GM18868 (cell line): Measurements from ENCODE around the gene C1QL3.

Source experiments
- ATAC-seq: cut with Tn5 transposase; IDR thresholded peaks from one replicate; pipeline ENCODE4 v1.9.1; 2021; ENCODE audit warnings: mild to moderate bottlenecking, moderate library complexity; ENCODE audit not compliant: unreplicated experiment

C1QL3 gene

DNA sequence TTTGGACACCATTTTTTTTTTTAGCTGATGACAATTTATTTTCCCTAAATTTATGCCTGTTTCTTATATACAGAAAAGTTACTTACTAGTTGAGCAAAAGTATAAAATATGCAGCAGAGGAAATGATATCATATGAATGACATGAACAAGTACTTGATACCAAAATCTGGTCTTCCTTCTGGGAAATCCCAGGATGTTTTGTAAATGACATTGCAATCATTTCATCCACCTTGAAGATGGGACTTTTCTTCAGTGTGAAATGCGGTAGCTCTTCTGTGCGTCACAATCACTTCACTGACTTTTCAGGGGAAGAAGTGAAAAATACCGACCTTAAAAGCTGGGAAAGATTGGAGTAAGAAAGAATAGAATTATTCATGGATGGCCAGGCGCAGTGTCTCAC, 23.8 kb downstream of the C1QL3 start:
- ATAC-seq = no peak

DNA sequence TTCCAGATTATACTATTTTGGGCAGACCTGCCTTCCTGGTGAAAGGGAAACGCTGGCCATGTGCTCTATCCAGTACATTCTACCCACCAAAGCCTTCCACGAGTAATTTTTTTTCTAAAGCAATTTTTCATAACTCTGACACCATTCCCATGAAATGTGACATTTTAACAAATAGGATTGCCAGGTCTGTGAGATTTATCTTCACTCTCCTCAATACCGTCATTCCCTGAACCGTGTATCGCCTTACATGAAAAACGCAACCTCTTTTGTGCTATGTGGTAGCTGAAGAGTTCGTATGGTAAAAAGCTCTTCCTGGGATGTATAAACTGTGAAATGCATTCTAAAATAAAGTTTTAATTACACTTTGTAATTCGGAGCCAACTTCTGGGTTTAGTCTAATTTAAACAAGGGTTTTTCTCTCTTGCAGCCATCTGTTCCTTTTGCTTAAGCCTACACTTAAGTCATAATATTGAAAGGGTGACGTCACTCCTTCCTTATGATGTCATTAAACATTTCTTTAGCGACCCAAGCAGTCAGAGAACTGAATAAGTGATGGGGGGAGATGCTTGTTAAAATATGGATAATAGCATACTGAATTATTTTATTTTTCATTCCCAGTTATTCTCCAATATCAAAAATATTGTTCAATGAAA, 27.7 kb downstream of the C1QL3 start:
- no peak for ATAC-seq

DNA sequence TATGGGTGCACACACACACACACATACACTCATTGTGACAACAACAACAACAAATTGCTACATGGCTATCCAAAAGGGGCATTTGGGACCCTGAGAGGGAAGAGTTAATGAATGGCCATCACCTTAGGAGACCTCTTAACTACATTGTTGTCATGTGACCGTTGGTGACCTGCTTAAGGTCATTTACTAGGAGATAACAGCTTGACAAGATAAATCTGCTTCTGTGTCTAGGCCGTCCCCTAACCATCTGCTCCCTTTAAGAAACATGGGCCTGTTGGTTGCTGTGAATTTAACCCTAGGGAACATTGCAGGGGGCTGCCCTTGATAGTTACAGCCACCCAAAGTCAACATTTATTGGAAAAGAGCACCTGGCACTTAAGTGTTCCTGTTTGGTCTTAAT, 29.7 kb downstream of the C1QL3 start:
- no peak for ATAC-seq

DNA sequence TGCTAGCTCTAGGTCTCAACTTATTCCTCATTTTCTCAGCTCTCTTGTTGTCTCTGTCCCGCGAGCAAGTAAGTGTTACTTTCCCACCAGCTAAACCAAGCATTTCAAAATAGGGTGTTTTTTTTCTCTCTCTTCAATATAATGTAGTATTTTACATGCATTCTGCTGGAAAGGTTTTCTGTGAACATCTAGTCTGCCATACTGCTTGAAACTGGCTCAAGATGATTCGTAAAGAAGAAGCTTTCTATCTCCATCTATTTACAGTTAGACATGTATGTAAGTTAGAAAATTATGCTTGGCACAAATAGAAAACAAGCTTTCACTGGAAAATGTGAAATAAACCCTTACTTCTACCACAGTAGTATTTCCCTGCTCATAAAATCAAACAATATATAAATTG, 31.2 kb downstream of the C1QL3 start:
- ATAC-seq = no peak

DNA sequence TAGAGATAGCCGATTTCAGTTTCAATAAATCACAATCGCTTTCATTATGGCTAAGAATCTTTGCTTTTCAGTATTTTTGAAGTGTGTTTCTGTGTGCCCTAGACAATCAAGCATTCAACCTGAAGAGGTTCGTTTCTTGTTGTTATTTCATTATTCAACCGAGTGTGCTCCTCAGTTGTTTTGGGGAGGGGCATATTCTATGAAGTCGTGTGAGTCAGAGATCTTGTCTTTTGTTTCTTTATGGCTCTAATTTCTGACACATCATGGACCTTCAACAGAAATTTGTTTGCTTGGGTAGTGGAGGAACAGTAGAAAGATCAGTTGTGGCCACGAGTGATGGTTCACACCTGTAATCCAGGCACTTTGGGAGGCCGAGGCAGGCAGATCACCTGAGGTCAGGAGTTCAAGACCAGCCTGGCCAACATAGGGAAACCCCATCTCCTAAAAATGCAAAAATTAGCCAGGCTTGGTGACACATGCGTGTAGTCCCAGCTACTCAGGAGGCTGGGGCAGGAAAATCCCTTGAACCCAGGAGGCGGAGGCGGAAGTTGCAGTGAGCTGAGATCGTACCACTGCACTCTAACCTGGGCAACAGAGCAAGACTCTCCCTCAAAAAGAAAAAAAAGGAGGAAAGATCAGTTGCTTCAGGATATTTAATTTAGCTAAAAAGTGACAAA, 38.3 kb downstream of the C1QL3 start:
- no peak for ATAC-seq

DNA sequence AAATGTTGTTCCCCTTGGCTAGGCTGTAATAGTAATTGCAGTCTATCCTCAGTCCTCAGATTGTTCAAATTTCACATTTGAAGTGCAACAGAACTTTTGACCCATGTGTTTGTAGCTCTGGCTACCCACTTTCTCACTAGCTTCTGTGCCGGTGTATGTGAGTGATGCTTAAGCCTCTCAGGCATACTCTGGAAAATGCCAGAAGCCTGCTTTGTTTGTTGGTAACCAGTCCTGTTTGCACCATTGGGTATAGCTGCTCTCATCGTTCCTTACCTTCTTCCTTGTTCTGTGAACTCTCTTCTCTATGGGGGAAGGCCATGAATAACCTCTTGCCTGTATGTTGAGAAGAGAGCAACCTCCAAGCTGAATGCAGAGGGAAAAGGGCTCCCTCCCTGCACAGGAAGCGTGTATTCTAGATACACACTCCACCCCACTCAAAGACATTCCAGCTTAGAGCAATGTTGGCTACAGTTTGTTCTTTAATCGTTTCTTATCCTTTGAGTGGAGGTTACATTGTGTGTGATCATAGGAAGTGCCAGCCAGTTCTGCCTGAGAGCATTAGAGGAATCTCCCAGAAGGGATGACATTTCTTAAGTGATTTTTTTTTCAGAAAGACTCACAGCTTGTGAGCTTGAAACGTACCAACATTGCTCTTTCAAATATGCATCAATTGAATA, 40.5 kb downstream of the C1QL3 start:
- no peak for ATAC-seq

DNA sequence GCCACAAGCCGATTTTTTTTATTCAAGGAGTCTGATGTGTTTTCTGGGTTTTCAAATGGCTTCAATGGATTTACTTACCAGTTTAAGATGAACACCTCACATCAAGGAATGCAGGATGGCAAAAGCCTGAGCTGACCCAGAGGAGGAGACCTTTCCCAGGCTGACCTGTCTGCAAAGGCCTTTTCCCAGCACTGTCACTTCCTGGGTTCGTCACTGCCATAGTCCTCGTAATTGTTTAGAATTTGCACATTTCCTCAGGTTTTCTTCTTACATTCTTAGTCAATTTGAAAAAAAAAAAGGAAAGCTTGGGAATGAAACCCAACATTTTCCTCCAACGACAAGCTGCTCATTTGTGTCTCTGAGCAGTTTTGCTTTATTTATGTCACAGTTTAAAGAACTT, 42.9 kb downstream of the C1QL3 start:
- ATAC-seq = no peak

DNA sequence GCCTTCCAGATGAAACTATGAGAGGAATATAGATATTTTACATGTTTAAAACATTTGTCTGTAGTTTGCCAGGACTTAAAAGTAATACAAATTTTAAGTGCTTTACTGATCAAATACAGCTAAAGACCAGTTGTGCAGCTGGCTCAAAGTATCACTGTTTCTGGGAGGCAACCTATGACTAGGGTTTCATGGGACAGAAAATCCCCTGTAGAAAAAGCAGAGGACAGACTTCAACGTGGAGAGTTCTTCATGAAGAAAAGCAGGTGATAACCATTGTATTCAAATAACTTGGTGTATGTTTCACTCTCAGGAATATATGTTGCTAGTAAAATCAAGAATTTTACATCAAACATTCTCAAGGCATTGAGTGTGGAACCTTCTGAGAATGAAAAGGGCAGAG, 43.9 kb downstream of the C1QL3 start:
- no peak for ATAC-seq

DNA sequence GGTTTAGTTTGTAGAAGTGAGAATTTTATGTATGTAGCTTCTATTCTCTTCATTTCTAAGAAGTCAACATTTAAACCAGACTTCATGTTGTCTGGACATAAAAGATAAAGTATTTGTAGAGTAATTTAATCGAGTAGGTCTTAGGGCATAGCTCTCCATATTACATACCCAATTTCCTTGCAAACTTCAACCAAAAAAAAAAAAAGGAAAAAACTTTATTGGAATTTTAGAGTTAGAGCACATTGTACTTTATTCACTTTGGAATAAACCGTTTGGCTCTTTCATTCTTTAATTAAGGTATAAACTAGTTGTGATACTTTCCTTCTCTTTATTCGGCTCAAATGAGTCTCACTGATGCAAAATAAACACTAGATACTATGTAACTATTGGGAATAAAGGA, 48.9 kb downstream of the C1QL3 start:
- ATAC-seq = no peak

DNA sequence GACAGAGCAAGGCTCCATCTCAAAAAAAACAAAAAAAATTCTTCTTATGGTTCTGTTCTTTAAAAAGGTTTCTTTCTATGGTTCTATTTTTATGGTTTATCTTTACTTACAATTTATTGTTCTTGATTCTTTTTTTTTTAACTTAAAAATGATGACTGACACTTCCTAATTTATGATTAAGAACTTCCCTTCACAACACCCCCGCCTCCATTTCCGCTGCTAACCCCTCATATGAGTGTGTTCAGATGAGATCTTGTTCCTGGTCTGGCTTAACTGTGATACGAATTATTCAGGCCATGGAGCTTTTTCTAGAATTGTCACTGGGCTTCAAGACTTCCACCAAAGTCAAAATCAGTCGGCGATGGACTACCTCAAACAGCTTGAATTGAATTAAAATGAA, 50.9 kb downstream of the C1QL3 start:
- no peak for ATAC-seq

DNA sequence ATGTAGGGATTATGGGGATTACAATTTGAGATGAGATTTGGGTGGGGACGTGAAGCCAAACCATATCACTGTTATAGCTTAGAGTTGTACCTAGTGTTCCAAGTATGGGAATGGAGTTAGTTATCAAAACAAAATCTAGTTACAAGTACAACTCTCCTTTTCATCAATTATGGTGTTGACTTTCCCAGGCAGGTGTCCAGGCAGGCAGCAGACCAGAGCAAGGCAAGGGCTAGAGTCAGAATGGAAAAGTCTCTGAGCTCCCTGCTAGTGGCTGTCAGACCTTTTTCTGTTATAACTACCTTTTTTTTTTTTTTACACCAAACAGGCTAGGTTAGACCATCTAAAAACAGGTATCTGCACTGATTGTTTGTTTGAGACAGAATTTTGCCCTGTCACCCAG, 55.7 kb downstream of the C1QL3 start:
- no peak for ATAC-seq
